Erythroblast (primary cell): ENCODE measurements around the gene BTBD16.

Experiments used
- GATA1 ChIP-seq: IDR thresholded peaks from 2 replicates; pipeline ENCODE4 v1.6.1; 2011; ENCODE audit warnings: low read depth, mild to moderate bottlenecking, control low read depth, low read length, moderate library complexity
- POLR2A ChIP-seq: IDR thresholded peaks from 2 replicates; pipeline ENCODE4 v1.6.1; 2011; ENCODE audit warnings: mild to moderate bottlenecking, low read length

DNA sequence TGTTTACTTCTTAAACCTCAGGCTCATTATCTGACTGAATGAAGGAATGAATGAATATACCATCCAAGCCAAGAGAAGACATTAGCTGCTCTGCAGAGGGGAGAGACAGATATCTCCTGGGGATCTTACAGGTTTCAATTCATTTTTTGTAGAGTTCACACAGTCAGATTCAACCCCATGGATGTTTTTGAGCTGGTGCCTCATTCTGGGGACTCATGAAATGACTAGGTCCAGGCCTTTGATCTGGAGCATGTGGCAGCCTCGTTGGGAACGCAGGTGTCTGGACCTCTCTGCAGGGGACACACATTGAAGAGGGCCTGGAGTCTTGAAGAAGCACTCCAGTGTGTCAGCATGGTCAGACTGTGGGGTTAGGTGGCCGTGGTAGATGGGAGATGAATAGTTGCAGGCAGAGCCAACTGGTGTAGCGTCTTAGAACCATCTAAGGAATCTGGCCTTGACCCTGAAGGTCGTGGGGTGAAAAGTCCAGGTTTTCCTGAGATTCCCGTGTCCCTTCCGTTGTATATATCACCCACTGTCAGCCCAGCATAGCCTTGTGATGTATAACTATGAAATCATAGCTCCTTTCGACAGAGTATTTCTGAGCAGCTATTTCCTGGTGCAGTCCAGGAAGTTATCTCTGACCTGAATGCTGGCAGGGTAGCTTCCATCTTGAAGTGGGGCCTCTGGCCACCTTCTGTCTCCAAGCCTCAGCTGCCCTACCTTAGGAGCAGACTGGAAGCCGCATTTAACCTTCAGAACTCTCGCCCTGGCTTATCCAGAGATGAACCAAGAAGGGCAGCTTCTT lies 22.3 kb downstream of the BTBD16 start:
- TF ChIP-seq POLR2A (no peak), GATA1 (no peak)
